Cerebellar nuclear complex (tissue), 1 donor: ENCODE measurements around the gene MS4A5.
"Not testable (repeated sequence)": the region's sequence is repeated elsewhere in the genome, so short reads cannot be mapped to it uniquely, and the experiment has no call there.

ENCODE experiments used
- DNase-seq, 2 experiments: peaks; one replicate each; lab custom pipeline; 2025; lab: John Stamatoyannopoulos, UW

MS4A5 gene

GRCh38 chr11:60429272-60429671 is at the start of gene MS4A5:
TSS of gene MS4A5 (plus strand) at chr11:60429572. CDS start at chr11:60429675, 103 bp downstream.
- no peak for DNase-seq

- no peak for DNase-seq
Measured at GRCh38 chr11:60389279-60389910, 40.0 kb upstream of the MS4A5 start.

GRCh38 chr11:60390419-60390818 is 39.0 kb upstream of the MS4A5 start:
- no peak for DNase-seq

- no peak for DNase-seq
Measured at GRCh38 chr11:60392361-60392760, 37.0 kb upstream of the MS4A5 start.

- no peak for DNase-seq
Measured at GRCh38 chr11:60393016-60393415, 36.4 kb upstream of the MS4A5 start.

- DNase-seq, result no peak
Measured at GRCh38 chr11:60394666-60395380, 34.5 kb upstream of the MS4A5 start.

GRCh38 chr11:60396382-60396781 is 33.0 kb upstream of the MS4A5 start, which contains the start of gene MS4A14:
TSS of gene MS4A14 (plus strand) at chr11:60396459. CDS start at chr11:60396579, 120 bp downstream.
- no peak for DNase-seq

- DNase-seq, result no peak
Measured at GRCh38 chr11:60396799-60397198, 32.6 kb upstream of the MS4A5 start.

GRCh38 chr11:60420015-60420414 is 9.4 kb upstream of the MS4A5 start:
- DNase-seq, result no peak

GRCh38 chr11:60422609-60423008 is 6.8 kb upstream of the MS4A5 start:
- DNase-seq, result no peak

- no peak for DNase-seq
Measured at GRCh38 chr11:60428517-60428916, 855 bp upstream of the MS4A5 start.

GRCh38 chr11:60431251-60431650 is 1.9 kb downstream of the MS4A5 start:
- DNase-seq, result no peak

- no peak for DNase-seq
Measured at GRCh38 chr11:60433401-60433800, 4.0 kb downstream of the MS4A5 start.

GRCh38 chr11:60447070-60447469 is 17.7 kb downstream of the MS4A5 start:
- DNase-seq, result no peak

- DNase-seq, result no peak
Measured at GRCh38 chr11:60447846-60448245, 18.5 kb downstream of the MS4A5 start.

GRCh38 chr11:60451185-60451584 is 21.8 kb downstream of the MS4A5 start:
- DNase-seq, result not testable (repeated sequence)

GRCh38 chr11:60454212-60454611 is 24.8 kb downstream of the MS4A5 start:
- DNase-seq, result no peak

- no peak for DNase-seq
Measured at GRCh38 chr11:60455531-60456042, 26.2 kb downstream of the MS4A5 start, which contains the start of gene MS4A1. TSS of gene MS4A1 (plus strand) at chr11:60455847. CDS start at chr11:60462375, 6,528 bp downstream.

- DNase-seq, result no peak
Measured at GRCh38 chr11:60457576-60457975, 28.2 kb downstream of the MS4A5 start.

GRCh38 chr11:60459345-60459744 is 30.0 kb downstream of the MS4A5 start:
- DNase-seq, result no peak

- DNase-seq, result no peak
Measured at GRCh38 chr11:60468829-60469228, 39.5 kb downstream of the MS4A5 start.

- DNase-seq, result no peak
Measured at GRCh38 chr11:60469723-60470122, 40.4 kb downstream of the MS4A5 start.

- DNase-seq, result no peak
Measured at GRCh38 chr11:60477035-60477445, 47.7 kb downstream of the MS4A5 start.
